ENCODE results near the gene ZFYVE28. TPM values are rescaled to one million over a fixed set of nuclear protein-coding genes. Genes with fewer than 3 reads are reported as not detected.

ZFYVE28 gene
- total RNA-seq, 1 experiment from 2014 or later: 1.5 TPM

GRCh38 chr4:2359591-2360395 lies 58.7 kb downstream of the ZFYVE28 start:
- no peak for DNase-seq
- H3K4me3 ChIP-seq: no peak overlapping the region
- H3K27me3 ChIP-seq: no peaks in the 10 kb centered on the region
- no peaks in the 10 kb centered on the region for H3K9me3 ChIP-seq
- H3K36me3 ChIP-seq: no peaks in the 10 kb centered on the region

- no peaks in the 10 kb centered on the region for H3K27me3 ChIP-seq
- no peaks in the 10 kb centered on the region for H3K9me3 ChIP-seq
- H3K36me3 ChIP-seq: no peaks in the 10 kb centered on the region
- H3K4me3 ChIP-seq: no peak overlapping the region
- no peak for DNase-seq
These were observed 60.4 kb downstream of the ZFYVE28 start for GRCh38 chr4:2357821-2358745.

GRCh38 chr4:2356123-2357069 lies 62.0 kb downstream of the ZFYVE28 start:
- DNase-seq: no peak
- Histone ChIP-seq H3K9me3 (no peaks in the 10 kb centered on the region), H3K4me3 (no peak overlapping the region), H3K27me3 (no peaks in the 10 kb centered on the region), H3K36me3 (no peaks in the 10 kb centered on the region)

DNA sequence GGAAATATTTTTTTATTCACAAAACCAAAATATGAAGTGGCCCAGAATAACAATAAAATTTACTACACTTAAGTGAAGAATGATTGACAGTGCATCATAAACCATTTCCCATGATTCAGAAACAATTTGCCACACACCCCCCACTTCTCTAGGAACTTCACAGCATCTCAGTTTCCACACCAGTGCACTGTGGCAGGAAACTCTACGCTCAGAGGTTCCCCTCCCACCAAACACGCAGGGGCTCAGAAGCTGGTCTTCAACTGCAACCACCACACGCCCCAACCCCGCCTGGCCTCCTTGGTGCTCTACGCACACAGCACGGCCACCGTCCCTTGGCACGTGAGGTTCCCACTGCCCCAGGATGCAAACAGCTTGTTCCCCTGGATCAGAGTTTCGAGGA lies 63.7 kb downstream of the ZFYVE28 start:
- no peak overlapping the region for H3K4me3 ChIP-seq
- H3K9me3 ChIP-seq: no peaks in the 10 kb centered on the region
- no peaks in the 10 kb centered on the region for H3K36me3 ChIP-seq
- no peak for DNase-seq
- H3K27me3 ChIP-seq: no peaks in the 10 kb centered on the region

- no peak overlapping the region for H3K4me3 ChIP-seq
- DNase-seq: no peak
- no peaks in the 10 kb centered on the region for H3K27me3 ChIP-seq
- no peaks in the 10 kb centered on the region for H3K9me3 ChIP-seq
- H3K36me3 ChIP-seq: no peaks in the 10 kb centered on the region
These were observed 64.3 kb downstream of the ZFYVE28 start for GRCh38 chr4:2354118-2354517.

DNA sequence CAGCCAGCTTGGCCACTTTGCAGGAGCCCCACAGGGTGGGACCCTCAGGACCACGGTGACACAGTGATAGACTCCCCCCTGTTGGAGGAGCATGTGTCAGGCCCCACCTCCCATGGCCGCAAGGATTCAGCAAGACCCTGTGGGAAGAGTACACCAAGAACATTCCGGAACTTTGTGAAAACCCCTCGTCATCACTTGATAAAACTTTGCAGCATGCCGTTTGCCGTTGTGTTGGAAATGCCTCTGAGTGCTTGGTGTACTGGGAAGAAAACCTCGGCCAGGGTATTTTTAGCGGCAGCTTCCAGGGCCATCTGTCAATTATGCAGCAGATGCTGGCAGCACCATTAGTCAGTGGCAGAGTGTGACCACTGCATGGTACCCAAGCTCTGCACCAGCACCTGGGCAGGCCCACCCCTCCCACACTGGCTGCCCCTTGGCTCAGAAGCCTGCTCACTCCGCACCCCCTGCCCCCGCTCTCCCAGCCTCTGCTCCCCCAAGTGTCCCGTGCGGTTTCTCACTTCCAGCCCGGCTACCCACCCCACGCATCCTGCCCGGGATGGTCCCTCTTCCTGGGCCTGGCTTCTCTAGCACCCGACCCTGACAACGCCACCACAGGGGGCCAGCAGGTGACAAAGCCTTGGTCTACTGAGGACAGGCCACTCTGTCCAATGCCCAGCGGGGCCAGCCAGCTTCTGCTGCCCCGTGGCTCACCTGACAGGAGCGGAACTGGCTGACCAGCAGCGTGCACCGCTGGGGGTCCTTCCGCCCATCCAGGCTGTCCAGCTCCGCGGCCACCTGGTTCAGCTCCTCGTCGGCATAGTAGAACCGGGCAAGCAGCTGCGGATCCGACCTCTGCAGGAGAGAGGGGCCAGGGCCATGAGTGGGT lies 65.0 kb downstream of the ZFYVE28 start:
- no peak for DNase-seq
- Histone ChIP-seq H3K36me3 (no peaks in the 10 kb centered on the region), H3K27me3 (no peaks in the 10 kb centered on the region), H3K4me3 (no peak overlapping the region), H3K9me3 (no peaks in the 10 kb centered on the region)

GRCh38 chr4:2352729-2353221 lies 65.7 kb downstream of the ZFYVE28 start:
- Histone ChIP-seq H3K27me3 (no peaks in the 10 kb centered on the region), H3K36me3 (no peaks in the 10 kb centered on the region), H3K4me3 (no peak overlapping the region), H3K9me3 (no peaks in the 10 kb centered on the region)
- no peak for DNase-seq

DNA sequence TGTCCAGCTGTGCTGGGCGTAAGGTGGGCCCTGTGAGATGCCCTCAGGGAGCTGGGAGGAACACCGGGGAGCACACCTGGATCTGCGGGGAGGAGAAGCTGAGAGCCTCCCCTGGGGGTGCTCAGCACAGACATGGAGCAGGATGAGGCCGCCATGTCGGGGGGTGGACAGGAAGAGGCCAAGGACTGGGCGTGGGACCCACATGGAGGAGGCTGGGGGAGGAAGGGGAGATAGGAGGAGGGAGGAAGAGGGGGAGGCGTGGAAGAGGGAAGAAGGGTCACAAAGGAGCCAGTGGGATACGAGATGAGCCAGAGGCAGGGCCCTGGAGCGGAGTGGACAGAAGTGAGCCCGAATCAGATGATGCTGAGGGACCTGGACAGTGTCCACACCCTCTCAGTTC lies 66.3 kb downstream of the ZFYVE28 start:
- H3K9me3 ChIP-seq: no peaks in the 10 kb centered on the region; the same call in 1 of the 2 replicates
- no peak for DNase-seq
- no peaks in the 10 kb centered on the region for H3K36me3 ChIP-seq
- H3K4me3 ChIP-seq: no peak overlapping the region
- no peaks in the 10 kb centered on the region for H3K27me3 ChIP-seq

- no peak overlapping the region for H3K4me3 ChIP-seq
- no peak for DNase-seq
- H3K36me3 ChIP-seq: no peaks in the 10 kb centered on the region
- H3K27me3 ChIP-seq: no peaks in the 10 kb centered on the region
- peaks cover 8% of the 10 kb centered on the region for H3K9me3 ChIP-seq
These were observed 67.5 kb downstream of the ZFYVE28 start for GRCh38 chr4:2350982-2351381.

- H3K36me3 ChIP-seq: no peaks in the 10 kb centered on the region
- peaks cover 8% of the 10 kb centered on the region for H3K9me3 ChIP-seq
- DNase-seq: no peak
- no peaks in the 10 kb centered on the region for H3K27me3 ChIP-seq
- H3K4me3 ChIP-seq: no peak overlapping the region
These were observed 69.7 kb downstream of the ZFYVE28 start for GRCh38 chr4:2348786-2349185.

GRCh38 chr4:2347190-2347589 lies 71.3 kb downstream of the ZFYVE28 start:
- Histone ChIP-seq H3K4me3 (no peak overlapping the region), H3K36me3 (no peaks in the 10 kb centered on the region), H3K9me3 (peaks cover 8% of the 10 kb centered on the region), H3K27me3 (no peaks in the 10 kb centered on the region)
- no peak for DNase-seq

DNA sequence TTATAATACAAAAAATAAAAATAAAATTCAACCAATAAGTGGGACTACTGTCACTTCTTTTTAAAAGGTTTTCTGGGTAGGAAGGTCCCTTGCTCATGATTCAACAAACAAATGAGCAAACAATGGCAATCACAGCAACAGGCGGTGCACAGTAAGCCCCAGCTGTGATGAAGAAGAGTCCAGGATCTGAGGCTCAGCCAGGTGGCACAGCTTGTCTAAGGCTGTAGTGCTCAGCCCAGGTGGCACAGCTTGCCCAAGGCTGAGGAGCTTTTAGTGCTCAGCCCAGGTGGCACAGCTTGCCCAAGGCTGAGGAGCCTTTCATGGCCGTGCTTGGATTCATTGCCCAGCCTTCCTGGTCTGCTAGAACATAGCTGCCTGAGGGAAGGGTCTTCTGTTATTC lies 75.0 kb downstream of the ZFYVE28 start:
- H3K36me3 ChIP-seq: no peaks in the 10 kb centered on the region
- no peak for DNase-seq
- no peak overlapping the region for H3K4me3 ChIP-seq
- no peaks in the 10 kb centered on the region for H3K27me3 ChIP-seq
- peaks cover 8% of the 10 kb centered on the region for H3K9me3 ChIP-seq

GRCh38 chr4:2341911-2342652 lies 76.4 kb downstream of the ZFYVE28 start:
- Histone ChIP-seq H3K9me3 (peaks cover 7% of the 10 kb centered on the region), H3K4me3 (no peak overlapping the region), H3K27me3 (no peaks in the 10 kb centered on the region), H3K36me3 (no peaks in the 10 kb centered on the region)
- DNase-seq: no peak

GRCh38 chr4:2341261-2341841 lies 77.1 kb downstream of the ZFYVE28 start:
- Histone ChIP-seq H3K36me3 (no peaks in the 10 kb centered on the region), H3K4me3 (no peak overlapping the region), H3K9me3 (peaks cover under 1% of the 10 kb centered on the region; the same call in 1 of the 2 replicates), H3K27me3 (no peaks in the 10 kb centered on the region)
- no peak for DNase-seq
